Measurements from ENCODE around the gene PFKFB2. TPM values are rescaled to one million over a fixed set of nuclear protein-coding genes. Genes with fewer than 3 reads are reported as not detected.

The PFKFB2 gene
- total and polyA plus RNA-seq, 2 donors (not counting 3 experiments of a cell fraction or from before 2014, with no cell fraction given), result 0.70 to 2.0 TPM

DNA sequence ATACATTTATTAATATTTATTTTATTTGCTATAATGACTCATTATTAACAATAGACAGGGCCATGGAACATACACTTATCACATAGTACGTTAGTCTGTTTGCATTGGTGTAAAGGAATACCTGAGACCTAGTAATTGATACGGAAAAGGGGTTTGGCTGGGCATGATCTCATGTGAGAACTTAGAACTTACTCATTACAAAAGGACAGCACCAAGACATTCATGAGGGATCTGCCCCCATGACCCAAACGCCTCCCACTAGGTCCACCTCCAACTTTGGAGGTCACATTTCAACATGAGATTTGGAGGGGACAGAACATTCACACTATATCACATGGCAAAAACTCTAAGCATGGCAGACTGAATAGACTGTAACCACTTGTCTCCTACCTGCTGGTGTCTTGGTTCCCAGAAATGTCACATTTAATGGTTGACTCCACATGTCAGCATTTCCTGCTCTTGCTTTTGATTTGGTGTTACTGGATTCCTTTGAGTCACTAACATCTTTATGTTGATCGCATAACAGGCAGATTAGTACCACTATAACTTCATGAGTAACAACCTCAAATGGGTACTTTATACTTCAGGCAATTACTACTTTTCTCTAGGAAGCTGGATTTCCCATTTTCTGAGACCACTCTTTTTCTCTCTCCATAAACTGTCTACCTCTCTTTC, 17.1 kb upstream of the PFKFB2 start:
- intact Hi-C loops (cut with micrococcal nuclease), result no loop called here
- ChIA-PET POLR2A (interaction anchor here (0.6 kb wide), 1 partner anchor 283 kb away, joined by 3 read pairs; no protein-coding TSS in a partner anchor), CTCF (interaction anchor here (1.2 kb wide), 1 partner anchor 48 kb away, joined by 4 read pairs; no protein-coding TSS in a partner anchor)
- Histone ChIP-seq H2AFZ (ENCODE audit: low read depth, low read length) (no peak overlapping the region), H3K79me2 (ENCODE audit: control insufficient read depth, insufficient read depth, low read length) (no peaks in the 10 kb centered on the region), H3K27me3 (ENCODE audit: control insufficient read depth in 2 of 2, insufficient read depth in 2 of 2, low read length in 2 of 2) (peaks cover 14 to 44% of the 10 kb centered on the region in 2 experiments), H3K27ac (ENCODE audit: insufficient read depth, low read depth, low read length) (no peak overlapping the region), H3K9ac (replicated peaks; ENCODE audit: extremely low read depth, insufficient read depth, low read length) (no peak overlapping the region), H3K4me2 (ENCODE audit: insufficient read depth, low read length) (no peak overlapping the region), H3K9me1 (replicated peaks; ENCODE audit: control insufficient read depth, extremely low read depth, insufficient read depth, low read length) (no peaks in the 10 kb centered on the region), H3K4me1 (ENCODE audit: control insufficient read depth, extremely low read depth, insufficient read depth, low read length) (no peaks in the 10 kb centered on the region), H3K4me3 (replicated peaks in 1 of 3; ENCODE audit: insufficient read depth in 1 of 3, low read depth in 1 of 3, low read length in 3 of 3) (no peak overlapping the region), H3K9me3 (replicated peaks; ENCODE audit: control insufficient read depth, insufficient read depth, low read length) (no peaks in the 10 kb centered on the region), H4K20me1 (replicated peaks; ENCODE audit: control insufficient read depth, extremely low read depth, insufficient read depth, low read length) (no peaks in the 10 kb centered on the region), H3K36me3 (ENCODE audit: control insufficient read depth in 2 of 2, extremely low read depth in 1 of 2, insufficient read depth in 2 of 2, low read length in 2 of 2) (no peaks in the 10 kb centered on the region)
- TF ChIP-seq POLR2A (IDR thresholded peaks at IDR 0.05; ENCODE audit: low read depth, low read length), result no peak
- TF ChIP-seq, protein P1, sequence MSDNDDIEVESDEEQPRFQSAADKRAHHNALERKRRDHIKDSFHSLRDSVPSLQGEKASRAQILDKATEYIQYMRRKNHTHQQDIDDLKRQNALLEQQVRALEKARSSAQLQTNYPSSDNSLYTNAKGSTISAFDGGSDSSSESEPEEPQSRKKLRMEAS (IDR thresholded peaks at IDR 0.05; ENCODE audit: insufficient read depth, insufficient read length), result no peak
- TF ChIP-seq, protein P2, sequence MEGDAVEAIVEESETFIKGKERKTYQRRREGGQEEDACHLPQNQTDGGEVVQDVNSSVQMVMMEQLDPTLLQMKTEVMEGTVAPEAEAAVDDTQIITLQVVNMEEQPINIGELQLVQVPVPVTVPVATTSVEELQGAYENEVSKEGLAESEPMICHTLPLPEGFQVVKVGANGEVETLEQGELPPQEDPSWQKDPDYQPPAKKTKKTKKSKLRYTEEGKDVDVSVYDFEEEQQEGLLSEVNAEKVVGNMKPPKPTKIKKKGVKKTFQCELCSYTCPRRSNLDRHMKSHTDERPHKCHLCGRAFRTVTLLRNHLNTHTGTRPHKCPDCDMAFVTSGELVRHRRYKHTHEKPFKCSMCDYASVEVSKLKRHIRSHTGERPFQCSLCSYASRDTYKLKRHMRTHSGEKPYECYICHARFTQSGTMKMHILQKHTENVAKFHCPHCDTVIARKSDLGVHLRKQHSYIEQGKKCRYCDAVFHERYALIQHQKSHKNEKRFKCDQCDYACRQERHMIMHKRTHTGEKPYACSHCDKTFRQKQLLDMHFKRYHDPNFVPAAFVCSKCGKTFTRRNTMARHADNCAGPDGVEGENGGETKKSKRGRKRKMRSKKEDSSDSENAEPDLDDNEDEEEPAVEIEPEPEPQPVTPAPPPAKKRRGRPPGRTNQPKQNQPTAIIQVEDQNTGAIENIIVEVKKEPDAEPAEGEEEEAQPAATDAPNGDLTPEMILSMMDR (IDR thresholded peaks at IDR 0.05; ENCODE audit: extremely low read depth in 1 of 2, insufficient read depth in 1 of 2, low read depth in 1 of 2, low read length in 2 of 2), result no peak
- no peak for FAIRE-seq
- dilution Hi-C loops (cut with MboI; ENCODE audit: extremely low pct_ligation_motif_present, low sequenced_read_pairs), result no loop called here
- no TSS peak for BruUV-seq (replicated peaks)
- no peak for DNase-seq (ENCODE audit: low read depth, low spot score)

- dilution Hi-C loops (cut with MboI; ENCODE audit: extremely low pct_ligation_motif_present, low sequenced_read_pairs) (no loop called here), intact Hi-C loops (cut with micrococcal nuclease) (no loop called here)
- H3K36me3 ChIP-seq (ENCODE audit: control insufficient read depth in 2 of 2, extremely low read depth in 1 of 2, insufficient read depth in 2 of 2, low read length in 2 of 2), result no peaks in the 10 kb centered on the region
- no peak for TF ChIP-seq FOS (IDR thresholded peaks at IDR 0.05; ENCODE audit: borderline replicate concordance, insufficient read depth, low read length)
- no peak for TF ChIP-seq POLR2AphosphoS5 (IDR thresholded peaks at IDR 0.05; ENCODE audit: insufficient read depth, low read depth, low read length)
- no peak for TF ChIP-seq MYC (IDR thresholded peaks at IDR 0.05; ENCODE audit: low read depth, low read length)
- no peak for TF ChIP-seq EZH2 (IDR thresholded peaks at IDR 0.05; ENCODE audit: borderline replicate concordance, low read depth, low read length, severe bottlenecking)
- TF ChIP-seq POLR2A (IDR thresholded peaks at IDR 0.05; ENCODE audit: low read depth, low read length), result no peak
- TF ChIP-seq JUN (IDR thresholded peaks at IDR 0.05; ENCODE audit: borderline replicate concordance, insufficient read depth, insufficient read length, low read depth), result no peak
- TF ChIP-seq, protein P1 (IDR thresholded peaks at IDR 0.05; ENCODE audit: insufficient read depth, insufficient read length), result no peak
- TF ChIP-seq, protein P2 (IDR thresholded peaks at IDR 0.05; ENCODE audit: extremely low read depth in 1 of 2, insufficient read depth in 1 of 2, low read depth in 1 of 2, low read length in 2 of 2), result no peak
- TF ChIP-seq GATA2 (IDR thresholded peaks at IDR 0.05; ENCODE audit: insufficient read depth, insufficient read length, low read depth, low read length), result no peak
- H3K9ac ChIP-seq (replicated peaks; ENCODE audit: extremely low read depth, insufficient read depth, low read length), result no peak overlapping the region
- DNase-seq (ENCODE audit: low read depth, low spot score) (no peak), FAIRE-seq (no peak)
- ChIA-PET CTCF (interaction anchor here (1.2 to 1.3 kb wide), 2 partner anchors 44 to 47 kb away, joined by 3 to 4 read pairs; no protein-coding TSS in a partner anchor), POLR2A (interaction anchor here (0.6 kb wide), 1 partner anchor 282 kb away, joined by 3 read pairs; no protein-coding TSS in a partner anchor)
- H3K4me3 ChIP-seq (replicated peaks in 1 of 3; ENCODE audit: insufficient read depth in 1 of 3, low read depth in 1 of 3, low read length in 3 of 3), result no peak overlapping the region
- H3K9me1 ChIP-seq (replicated peaks; ENCODE audit: control insufficient read depth, extremely low read depth, insufficient read depth, low read length), result no peaks in the 10 kb centered on the region
- no peak overlapping the region for H3K4me2 ChIP-seq (ENCODE audit: insufficient read depth, low read length)
- H3K79me2 ChIP-seq (ENCODE audit: control insufficient read depth, insufficient read depth, low read length), result no peaks in the 10 kb centered on the region
- no TSS peak for BruUV-seq (replicated peaks)
- no peak overlapping the region for H2AFZ ChIP-seq (ENCODE audit: low read depth, low read length)
- H3K9me3 ChIP-seq (replicated peaks; ENCODE audit: control insufficient read depth, insufficient read depth, low read length), result no peaks in the 10 kb centered on the region
- no peak overlapping the region for H3K27ac ChIP-seq (ENCODE audit: insufficient read depth, low read depth, low read length)
- no peaks in the 10 kb centered on the region for H3K4me1 ChIP-seq (ENCODE audit: control insufficient read depth, extremely low read depth, insufficient read depth, low read length)
- H4K20me1 ChIP-seq (replicated peaks; ENCODE audit: control insufficient read depth, extremely low read depth, insufficient read depth, low read length), result no peaks in the 10 kb centered on the region
- peaks cover 11 to 38% of the 10 kb centered on the region in 2 experiments for H3K27me3 ChIP-seq (ENCODE audit: control insufficient read depth in 2 of 2, insufficient read depth in 2 of 2, low read length in 2 of 2)
Observed at GRCh38 chr1:207036865-207037264, 16.2 kb upstream of the PFKFB2 start.
